OCI-LY7 (cell line): ENCODE data around the gene PLEKHA5. TPM values are rescaled to one million over a fixed set of nuclear protein-coding genes. Genes with fewer than 3 reads are reported as not detected.

Source experiments
- BruUV-seq: library from RNA; stranded (reverse); fragments of 400-500 nt; replicated peaks from 2 replicates; lab custom pipeline; 2021; lab: Mats Ljungman, UMichigan
- CTCF ChIA-PET: fragments of 300-600 bp; sonication (Branson Sonifier 250); formaldehyde crosslinking; loops from one replicate; lab custom pipeline; 2022; ENCODE audit warnings: antibody characterized with exemption; ENCODE audit not compliant: unreplicated experiment; lab: Charles Lee
- POLR2A ChIA-PET: fragments of 300-600 bp; sonication (Branson Sonifier 250); formaldehyde crosslinking; loops from one replicate; lab custom pipeline; 2022; ENCODE audit warnings: antibody characterized with exemption; lab: Charles Lee
- DNase-seq: peaks from one replicate; pipeline ENCODE4 v3.0.0-alpha.2; 2015; ENCODE audit warnings: low spot score
- H2AFZ ChIP-seq: fragments of 200-600 bp; sonication (generic), shearing (Covaris generic); 2 replicates; pipeline ENCODE4 v1.6.1; 2014; ENCODE audit warnings: mild to moderate bottlenecking, antibody characterized with exemption, low read length, moderate library complexity
- H3K27ac ChIP-seq: fragments of 200-600 bp; sonication (generic); 2 replicates; pipeline ENCODE4 v1.5.1; 2014; ENCODE audit warnings: mixed run types, low read depth, mild to moderate bottlenecking, moderate library complexity, low read length, inconsistent platforms; ENCODE audit not compliant: poor library complexity, severe bottlenecking
- H3K36me3 ChIP-seq: fragments of 200-600 bp; sonication (generic); 2 replicates; pipeline ENCODE4 v1.6.1; 2014; ENCODE audit warnings: mild to moderate bottlenecking, antibody characterized with exemption, low read length, moderate library complexity, mixed read lengths; ENCODE audit not compliant: insufficient read depth
- H3K4me1 ChIP-seq: fragments of 200-600 bp; sonication (generic); 2 replicates; pipeline ENCODE4 v1.5.1; 2014; ENCODE audit warnings: mild to moderate bottlenecking, low read length; ENCODE audit not compliant: insufficient read depth, poor library complexity, severe bottlenecking
- H3K4me2 ChIP-seq: fragments of 200-600 bp; sonication (generic); 2 replicates; pipeline ENCODE4 v1.6.1; 2014; ENCODE audit warnings: mild to moderate bottlenecking, low read length
- H3K4me3 ChIP-seq: fragments of 200-600 bp; sonication (generic); 2 replicates; pipeline ENCODE4 v1.5.1; 2014; ENCODE audit warnings: mild to moderate bottlenecking, low read depth, low read length; ENCODE audit not compliant: poor library complexity, severe bottlenecking
- H3K79me2 ChIP-seq: fragments of 200-600 bp; sonication (generic); 2 replicates; pipeline ENCODE4 v1.6.1; 2016; ENCODE audit warnings: low read depth, mild to moderate bottlenecking, low read length, moderate library complexity, mixed read lengths; ENCODE audit not compliant: insufficient read depth
- H3K9me2 ChIP-seq: fragments of 200-600 bp; sonication (generic); 2 replicates; pipeline ENCODE4 v1.6.1; 2016; ENCODE audit warnings: mild to moderate bottlenecking, low read length, mixed read lengths; ENCODE audit not compliant: insufficient read depth
- H3K9me3 ChIP-seq: fragments of 200-600 bp; sonication (generic); 2 replicates; pipeline ENCODE4 v1.6.1; 2014; ENCODE audit warnings: mild to moderate bottlenecking, mixed run types, low read length, mixed read lengths
- H4K20me1 ChIP-seq: fragments of 200-600 bp; sonication (generic); 2 replicates; pipeline ENCODE4 v1.6.1; 2014; ENCODE audit warnings: mild to moderate bottlenecking, antibody characterized with exemption, low read length, moderate library complexity, mixed read lengths; ENCODE audit not compliant: insufficient read depth
- CTCF ChIP-seq: fragments of 200-600 bp; sonication (generic); conservative IDR thresholded peaks from 2 replicates; pipeline ENCODE4 v1.5.1; 2014; ENCODE audit warnings: mild to moderate bottlenecking, antibody characterized with exemption, low read length, moderate library complexity, mixed read lengths
- EZH2phosphoT487 ChIP-seq: fragments of 200-600 bp; sonication (generic); IDR thresholded peaks from 2 replicates; pipeline ENCODE4 v1.6.1; 2018; ENCODE audit warnings: low read depth, borderline replicate concordance, mild to moderate bottlenecking, mixed run types, antibody characterized with exemption, low read length, moderate library complexity, mixed read lengths
- intact Hi-C: fragments of 100-400 bp; cut with micrococcal nuclease; formaldehyde crosslinking; loops from one replicate; pipeline ENCODE4 v1.10.0; 2022; ENCODE audit not compliant: unreplicated experiment
- total RNA-seq, 2 experiments: library from RNA; depleted of rRNA in 1 of 2; stranded (reverse); fragments of >200 nt in 1 of 2; shearing (Covaris generic) in 1 of 2; gene quantifications; 2 replicates each; pipeline ENCODE4 v1.2.3, GENCODE V29; 2014 to 2022

PLEKHA5 gene
- total RNA-seq, 2 experiments from 2014 or later = 2.7 TPM; not detected in 1

- no peak for DNase-seq
- POLR2A ChIA-PET = no interaction called here
- no peaks in the 10 kb centered on the region for H3K9me2 ChIP-seq
- no peak for TF ChIP-seq CTCF
- TF ChIP-seq EZH2phosphoT487 = no peak
- no peaks in the 10 kb centered on the region for H3K4me1 ChIP-seq
- H2AFZ ChIP-seq = no peak overlapping the region
- H3K36me3 ChIP-seq = no peaks in the 10 kb centered on the region
- H3K79me2 ChIP-seq = no peaks in the 10 kb centered on the region
- H4K20me1 ChIP-seq = no peaks in the 10 kb centered on the region
- no peak overlapping the region for H3K27ac ChIP-seq
- no peak overlapping the region for H3K4me3 ChIP-seq
- no peak overlapping the region for H3K4me2 ChIP-seq
- no TSS peak for BruUV-seq
- CTCF ChIA-PET = no interaction called here
- no peaks in the 10 kb centered on the region for H3K9me3 ChIP-seq
- intact Hi-C loops = no loop called here
These were observed 93.0 kb downstream of the PLEKHA5 start for GRCh38 chr12:19222558-19222957.

- H3K4me2 ChIP-seq = no peak overlapping the region
- no peak overlapping the region for H3K27ac ChIP-seq
- no peaks in the 10 kb centered on the region for H3K9me3 ChIP-seq
- POLR2A ChIA-PET = no interaction called here
- no peaks in the 10 kb centered on the region for H4K20me1 ChIP-seq
- H3K9me2 ChIP-seq = no peaks in the 10 kb centered on the region
- no peaks in the 10 kb centered on the region for H3K79me2 ChIP-seq
- peak; percentile 59 for TF ChIP-seq CTCF
- TF ChIP-seq EZH2phosphoT487 = no peak
- no peaks in the 10 kb centered on the region for H3K36me3 ChIP-seq
- no peak overlapping the region for H2AFZ ChIP-seq
- no peak overlapping the region for H3K4me3 ChIP-seq
- H3K4me1 ChIP-seq = no peaks in the 10 kb centered on the region
- DNase-seq = peak; percentile 3
- BruUV-seq = no TSS peak
- intact Hi-C loops = no loop called here
- CTCF ChIA-PET = no interaction called here
These were observed 93.5 kb downstream of the PLEKHA5 start for GRCh38 chr12:19223018-19223417.

- POLR2A ChIA-PET = no interaction called here
- H3K4me1 ChIP-seq = no peaks in the 10 kb centered on the region
- no peak for DNase-seq
- no peak overlapping the region for H2AFZ ChIP-seq
- CTCF ChIA-PET = no interaction called here
- no TSS peak for BruUV-seq
- H3K9me2 ChIP-seq = no peaks in the 10 kb centered on the region
- H3K4me3 ChIP-seq = no peak overlapping the region
- intact Hi-C loops = no loop called here
- no peak overlapping the region for H3K27ac ChIP-seq
- no peaks in the 10 kb centered on the region for H4K20me1 ChIP-seq
- H3K4me2 ChIP-seq = no peak overlapping the region
- H3K9me3 ChIP-seq = no peaks in the 10 kb centered on the region
- TF ChIP-seq EZH2phosphoT487 = no peak
- no peak for TF ChIP-seq CTCF
- no peaks in the 10 kb centered on the region for H3K36me3 ChIP-seq
- no peaks in the 10 kb centered on the region for H3K79me2 ChIP-seq
These were observed 94.2 kb downstream of the PLEKHA5 start for GRCh38 chr12:19223695-19224094.
